ENCODE measurements around the gene PACRG.

PACRG gene

DNA sequence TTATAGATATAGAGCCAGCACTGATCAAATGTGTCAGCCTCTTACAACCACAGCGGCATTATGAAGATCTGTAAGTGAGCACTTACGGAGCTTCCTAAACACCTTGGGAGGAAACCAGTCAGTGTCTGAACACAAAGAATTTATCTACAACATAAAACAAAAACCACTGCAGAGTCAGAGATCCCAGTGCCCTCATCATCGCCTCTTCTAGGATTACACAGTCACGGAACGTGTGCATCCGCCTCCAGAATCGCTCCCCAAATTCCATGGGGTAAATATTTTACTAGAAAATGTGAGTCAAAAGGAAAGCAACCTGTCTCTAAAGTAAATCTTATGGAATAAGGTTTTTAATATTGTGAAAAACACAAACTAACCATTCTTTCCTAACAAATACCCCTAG is 243.6 kb downstream of the PACRG start:
- TF ChIP-seq, protein P1, sequence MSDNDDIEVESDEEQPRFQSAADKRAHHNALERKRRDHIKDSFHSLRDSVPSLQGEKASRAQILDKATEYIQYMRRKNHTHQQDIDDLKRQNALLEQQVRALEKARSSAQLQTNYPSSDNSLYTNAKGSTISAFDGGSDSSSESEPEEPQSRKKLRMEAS (IDR thresholded peaks at IDR 0.05), result no peak
- TF ChIP-seq ZBTB7A (IDR thresholded peaks at IDR 0.05; ENCODE audit: low read depth) (no peak), CEBPB (IDR thresholded peaks at IDR 0.05) (no peak), EP300 (IDR thresholded peaks at IDR 0.05; ENCODE audit: borderline replicate concordance) (no peak), EGR1 (IDR thresholded peaks at IDR 0.05) (no peak), TAF1 (IDR thresholded peaks at IDR 0.05; ENCODE audit: low read depth) (no peak), RAD21 (IDR thresholded peaks at IDR 0.05; ENCODE audit: low read depth) (no peak), CREB1 (IDR thresholded peaks at IDR 0.05; ENCODE audit: low read depth) (no peak), FOXM1 (IDR thresholded peaks at IDR 0.05; ENCODE audit: borderline replicate concordance, low read depth) (no peak), TEAD4 (IDR thresholded peaks at IDR 0.05) (no peak), TCF12 (IDR thresholded peaks at IDR 0.05; ENCODE audit: low read depth) (no peak), YY1 (IDR thresholded peaks at IDR 0.05; ENCODE audit: low read depth) (no peak), NFIC (IDR thresholded peaks at IDR 0.05) (no peak)
- TF ChIP-seq, protein P2, sequence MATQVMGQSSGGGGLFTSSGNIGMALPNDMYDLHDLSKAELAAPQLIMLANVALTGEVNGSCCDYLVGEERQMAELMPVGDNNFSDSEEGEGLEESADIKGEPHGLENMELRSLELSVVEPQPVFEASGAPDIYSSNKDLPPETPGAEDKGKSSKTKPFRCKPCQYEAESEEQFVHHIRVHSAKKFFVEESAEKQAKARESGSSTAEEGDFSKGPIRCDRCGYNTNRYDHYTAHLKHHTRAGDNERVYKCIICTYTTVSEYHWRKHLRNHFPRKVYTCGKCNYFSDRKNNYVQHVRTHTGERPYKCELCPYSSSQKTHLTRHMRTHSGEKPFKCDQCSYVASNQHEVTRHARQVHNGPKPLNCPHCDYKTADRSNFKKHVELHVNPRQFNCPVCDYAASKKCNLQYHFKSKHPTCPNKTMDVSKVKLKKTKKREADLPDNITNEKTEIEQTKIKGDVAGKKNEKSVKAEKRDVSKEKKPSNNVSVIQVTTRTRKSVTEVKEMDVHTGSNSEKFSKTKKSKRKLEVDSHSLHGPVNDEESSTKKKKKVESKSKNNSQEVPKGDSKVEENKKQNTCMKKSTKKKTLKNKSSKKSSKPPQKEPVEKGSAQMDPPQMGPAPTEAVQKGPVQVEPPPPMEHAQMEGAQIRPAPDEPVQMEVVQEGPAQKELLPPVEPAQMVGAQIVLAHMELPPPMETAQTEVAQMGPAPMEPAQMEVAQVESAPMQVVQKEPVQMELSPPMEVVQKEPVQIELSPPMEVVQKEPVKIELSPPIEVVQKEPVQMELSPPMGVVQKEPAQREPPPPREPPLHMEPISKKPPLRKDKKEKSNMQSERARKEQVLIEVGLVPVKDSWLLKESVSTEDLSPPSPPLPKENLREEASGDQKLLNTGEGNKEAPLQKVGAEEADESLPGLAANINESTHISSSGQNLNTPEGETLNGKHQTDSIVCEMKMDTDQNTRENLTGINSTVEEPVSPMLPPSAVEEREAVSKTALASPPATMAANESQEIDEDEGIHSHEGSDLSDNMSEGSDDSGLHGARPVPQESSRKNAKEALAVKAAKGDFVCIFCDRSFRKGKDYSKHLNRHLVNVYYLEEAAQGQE (IDR thresholded peaks at IDR 0.05; ENCODE audit: low read depth), result no peak
- TF ChIP-seq, protein P3, sequence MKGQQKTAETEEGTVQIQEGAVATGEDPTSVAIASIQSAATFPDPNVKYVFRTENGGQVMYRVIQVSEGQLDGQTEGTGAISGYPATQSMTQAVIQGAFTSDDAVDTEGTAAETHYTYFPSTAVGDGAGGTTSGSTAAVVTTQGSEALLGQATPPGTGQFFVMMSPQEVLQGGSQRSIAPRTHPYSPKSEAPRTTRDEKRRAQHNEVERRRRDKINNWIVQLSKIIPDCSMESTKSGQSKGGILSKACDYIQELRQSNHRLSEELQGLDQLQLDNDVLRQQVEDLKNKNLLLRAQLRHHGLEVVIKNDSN (IDR thresholded peaks at IDR 0.05), result no peak

DNA sequence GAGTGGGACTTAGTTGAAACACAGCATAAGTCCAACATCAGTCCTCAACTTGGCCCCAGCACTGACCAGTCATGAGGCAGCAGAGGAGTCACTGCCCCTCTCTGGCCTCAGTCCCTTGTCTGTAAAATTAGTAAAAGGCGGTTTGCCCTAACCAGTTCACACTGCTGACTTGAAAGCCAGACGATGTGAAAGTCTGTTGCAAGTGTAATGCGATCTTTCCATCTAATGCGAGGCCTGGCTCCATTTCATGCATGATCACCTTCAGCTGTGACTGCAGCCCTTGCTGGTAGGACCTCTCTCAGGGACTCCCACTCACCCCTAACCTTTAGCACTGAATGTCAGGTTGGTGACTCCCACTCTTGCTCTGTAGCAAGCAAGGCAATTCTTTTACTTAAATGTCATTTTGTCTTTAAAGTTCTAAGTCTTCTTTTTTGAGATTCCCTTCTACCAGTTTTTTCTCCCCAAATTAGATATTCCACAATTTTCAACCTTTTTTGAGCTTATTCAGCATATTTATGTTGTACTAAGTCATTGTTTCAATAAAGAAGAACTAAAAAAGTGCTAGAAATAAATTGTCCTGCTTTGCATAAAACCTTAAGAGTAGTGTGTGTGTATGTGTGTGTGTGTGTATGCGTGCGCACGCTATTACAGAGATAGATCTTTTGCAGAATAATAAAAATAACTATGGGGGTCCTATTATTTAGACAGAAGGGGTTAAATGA is 245.5 kb downstream of the PACRG start:
- TF ChIP-seq EGR1 (IDR thresholded peaks at IDR 0.05) (no peak), CREB1 (IDR thresholded peaks at IDR 0.05; ENCODE audit: low read depth) (no peak), ZBTB7A (IDR thresholded peaks at IDR 0.05; ENCODE audit: low read depth) (no peak), NFIC (IDR thresholded peaks at IDR 0.05) (no peak), TAF1 (IDR thresholded peaks at IDR 0.05; ENCODE audit: low read depth) (no peak), RAD21 (IDR thresholded peaks at IDR 0.05; ENCODE audit: low read depth) (no peak), EP300 (IDR thresholded peaks at IDR 0.05; ENCODE audit: borderline replicate concordance) (no peak), FOXM1 (IDR thresholded peaks at IDR 0.05; ENCODE audit: borderline replicate concordance, low read depth) (no peak), TCF12 (IDR thresholded peaks at IDR 0.05; ENCODE audit: low read depth) (no peak), YY1 (IDR thresholded peaks at IDR 0.05; ENCODE audit: low read depth) (no peak), TEAD4 (IDR thresholded peaks at IDR 0.05) (no peak), CEBPB (IDR thresholded peaks at IDR 0.05) (no peak)
- TF ChIP-seq, protein P1 (IDR thresholded peaks at IDR 0.05), result no peak
- TF ChIP-seq, protein P3 (IDR thresholded peaks at IDR 0.05), result no peak
- TF ChIP-seq, protein P2 (IDR thresholded peaks at IDR 0.05; ENCODE audit: low read depth), result no peak

DNA sequence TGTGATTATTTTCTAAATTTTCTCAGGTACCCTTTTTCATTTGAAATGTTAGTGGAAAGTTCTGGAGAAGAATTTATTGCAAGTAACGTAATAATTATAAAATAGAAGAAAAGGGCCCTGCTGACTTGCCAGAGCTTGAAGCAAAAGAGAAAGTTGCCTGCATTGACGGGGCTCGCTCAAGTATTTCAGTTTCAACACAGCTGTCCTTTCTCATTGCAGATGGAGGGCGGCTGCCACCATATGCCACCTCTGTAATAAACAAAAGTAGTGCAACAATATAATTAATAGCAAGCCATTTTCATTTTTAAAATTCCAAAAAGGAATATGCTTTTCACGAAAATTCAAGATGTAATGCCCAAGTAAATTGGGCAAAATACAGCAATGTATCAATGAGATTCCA is 246.2 kb downstream of the PACRG start:
- TF ChIP-seq EP300 (IDR thresholded peaks at IDR 0.05; ENCODE audit: borderline replicate concordance), result no peak
- no peak for TF ChIP-seq TAF1 (IDR thresholded peaks at IDR 0.05; ENCODE audit: low read depth)
- TF ChIP-seq CREB1 (IDR thresholded peaks at IDR 0.05; ENCODE audit: low read depth), result no peak
- TF ChIP-seq, protein P1 (IDR thresholded peaks at IDR 0.05), result no peak
- TF ChIP-seq RAD21 (IDR thresholded peaks at IDR 0.05; ENCODE audit: low read depth), result no peak
- no peak for TF ChIP-seq TCF12 (IDR thresholded peaks at IDR 0.05; ENCODE audit: low read depth)
- TF ChIP-seq YY1 (IDR thresholded peaks at IDR 0.05; ENCODE audit: low read depth), result no peak
- TF ChIP-seq, protein P3 (IDR thresholded peaks at IDR 0.05), result no peak
- no peak for TF ChIP-seq ZBTB7A (IDR thresholded peaks at IDR 0.05; ENCODE audit: low read depth)
- TF ChIP-seq, protein P2 (IDR thresholded peaks at IDR 0.05; ENCODE audit: low read depth), result no peak
- TF ChIP-seq NFIC (IDR thresholded peaks at IDR 0.05), result no peak
- TF ChIP-seq EGR1 (IDR thresholded peaks at IDR 0.05), result no peak
- no peak for TF ChIP-seq FOXM1 (IDR thresholded peaks at IDR 0.05; ENCODE audit: borderline replicate concordance, low read depth)
- no peak for TF ChIP-seq TEAD4 (IDR thresholded peaks at IDR 0.05)

Data from Ishikawa (cell line).